GM12801 (cell line): ENCODE measurements around the gene DYNLT4.

ENCODE experiments used
- CTCF ChIP-seq: IDR thresholded peaks from one replicate; pipeline ENCODE4 v1.5.1; 2011; ENCODE audit warnings: control low read depth; ENCODE audit not compliant: insufficient read length; ENCODE audit errors: extremely low read depth

Gene DYNLT4

GRCh38 chr1:44777547-44777946 lies 29.6 kb downstream of the DYNLT4 start:
- no peak for TF ChIP-seq CTCF

GRCh38 chr1:44776730-44777068 lies 30.5 kb downstream of the DYNLT4 start:
- TF ChIP-seq CTCF: no peak

GRCh38 chr1:44775930-44776729 lies 31.0 kb downstream of the DYNLT4 start:
- TF ChIP-seq CTCF: no peak

GRCh38 chr1:44775078-44775929 lies 31.8 kb downstream of the DYNLT4 start, which contains the start of gene RPS8:
TSS of gene RPS8 (plus strand) at chr1:44775540. CDS start at chr1:44775597, 57 bp downstream.
- TF ChIP-seq CTCF: no peak

GRCh38 chr1:44760876-44761275 lies 46.3 kb downstream of the DYNLT4 start:
- TF ChIP-seq CTCF: no peak

GRCh38 chr1:44759077-44759476 lies 48.1 kb downstream of the DYNLT4 start:
- no peak for TF ChIP-seq CTCF

- TF ChIP-seq CTCF: no peak
Observed at GRCh38 chr1:44757420-44757819, 49.7 kb downstream of the DYNLT4 start.
